ENCODE results near the gene SERGEF.
"Not testable (repeated sequence)": the region's sequence is repeated elsewhere in the genome, so short reads cannot be mapped to it uniquely, and the experiment has no call there.

Gene SERGEF

GRCh38 chr11:17897495-17897894 is 115.4 kb downstream of the SERGEF start:
- Histone ChIP-seq H3K9me3 (ENCODE audit: control insufficient read depth, low read length) (no peaks in the 10 kb centered on the region), H3K36me3 (ENCODE audit: control insufficient read depth, insufficient read depth, low read length) (peaks cover 3% of the 10 kb centered on the region), H3K4me3 (ENCODE audit: insufficient read depth, low read depth, low read length, poor library complexity, severe bottlenecking) (no peak overlapping the region), H3K4me1 (ENCODE audit: control insufficient read depth, insufficient read depth, low read length, poor library complexity, severe bottlenecking) (no peaks in the 10 kb centered on the region), H3K27ac (ENCODE audit: insufficient read depth, low read length, poor library complexity, severe bottlenecking) (no peak overlapping the region), H3K27me3 (replicated peaks; ENCODE audit: control insufficient read depth, insufficient read depth, low read length, poor library complexity, severe bottlenecking) (no peaks in the 10 kb centered on the region)
- no peak for DNase-seq

DNA sequence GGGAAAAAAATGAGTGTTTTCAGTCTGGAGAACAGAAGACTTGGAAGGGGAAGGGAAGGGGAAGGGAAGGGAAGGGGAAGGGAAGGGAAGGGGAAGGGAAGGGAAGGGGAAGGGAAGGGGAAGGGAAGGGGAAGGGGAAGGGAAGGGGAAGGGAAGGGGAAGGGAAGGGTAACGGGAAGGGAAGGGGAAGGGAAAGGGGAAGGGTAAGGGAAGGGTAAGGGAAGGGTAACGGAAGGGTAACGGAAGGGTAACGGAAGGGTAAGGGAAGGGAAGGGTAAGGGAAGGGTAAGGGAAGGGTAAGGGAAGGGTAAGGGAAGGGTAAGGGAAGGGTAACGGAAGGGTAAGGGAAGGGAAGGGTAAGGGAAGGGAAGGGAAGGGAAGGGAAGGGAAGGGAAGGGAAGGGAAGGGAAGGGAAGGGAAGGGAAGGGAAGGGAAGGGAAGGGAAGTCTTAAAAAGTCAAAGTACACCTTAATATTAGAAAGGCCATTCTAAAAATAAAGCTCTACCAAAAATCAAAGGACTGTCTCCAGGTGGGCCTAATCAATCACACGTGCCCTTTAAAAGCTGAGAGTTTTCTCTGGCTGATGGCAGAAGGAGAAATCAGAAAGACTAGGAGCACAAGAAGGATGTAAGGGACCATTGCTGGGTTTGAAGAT is 116.2 kb downstream of the SERGEF start:
- not testable (repeated sequence) for H3K4me1 ChIP-seq (ENCODE audit: control insufficient read depth, insufficient read depth, low read length, poor library complexity, severe bottlenecking); H3K27ac ChIP-seq (ENCODE audit: insufficient read depth, low read length, poor library complexity, severe bottlenecking); H3K4me3 ChIP-seq (ENCODE audit: insufficient read depth, low read depth, low read length, poor library complexity, severe bottlenecking); DNase-seq; H3K36me3 ChIP-seq (ENCODE audit: control insufficient read depth, insufficient read depth, low read length); H3K9me3 ChIP-seq (ENCODE audit: control insufficient read depth, low read length); H3K27me3 ChIP-seq (replicated peaks; ENCODE audit: control insufficient read depth, insufficient read depth, low read length, poor library complexity, severe bottlenecking)

GRCh38 chr11:17894929-17895658 is 117.8 kb downstream of the SERGEF start:
- Histone ChIP-seq H3K4me1 (ENCODE audit: control insufficient read depth, insufficient read depth, low read length, poor library complexity, severe bottlenecking) (no peaks in the 10 kb centered on the region), H3K9me3 (ENCODE audit: control insufficient read depth, low read length) (no peaks in the 10 kb centered on the region), H3K4me3 (ENCODE audit: insufficient read depth, low read depth, low read length, poor library complexity, severe bottlenecking) (no peak overlapping the region), H3K27me3 (replicated peaks; ENCODE audit: control insufficient read depth, insufficient read depth, low read length, poor library complexity, severe bottlenecking) (no peaks in the 10 kb centered on the region), H3K27ac (ENCODE audit: insufficient read depth, low read length, poor library complexity, severe bottlenecking) (no peak overlapping the region), H3K36me3 (ENCODE audit: control insufficient read depth, insufficient read depth, low read length) (peaks cover 9% of the 10 kb centered on the region)
- DNase-seq: no peak

DNA sequence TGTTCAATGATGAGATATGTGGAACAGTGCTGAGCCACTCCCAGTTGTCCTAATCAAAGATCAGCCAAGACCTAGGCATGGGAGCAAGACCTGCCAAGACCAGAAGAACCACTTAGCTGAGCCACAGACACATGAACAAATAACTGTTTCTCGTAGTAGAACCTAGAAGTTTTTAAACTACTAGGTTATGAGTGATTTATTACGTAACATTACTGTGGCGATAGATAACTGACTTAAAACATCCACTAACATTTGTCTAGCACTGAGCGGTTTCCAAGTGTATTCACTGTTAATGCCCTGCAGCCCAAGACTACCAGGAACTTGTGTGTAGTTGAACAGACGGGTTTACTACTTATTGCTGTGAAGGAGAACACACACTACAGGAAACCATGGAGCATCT is 120.4 kb downstream of the SERGEF start:
- Histone ChIP-seq H3K36me3 (ENCODE audit: control insufficient read depth, insufficient read depth, low read length) (peaks cover 9% of the 10 kb centered on the region), H3K9me3 (ENCODE audit: control insufficient read depth, low read length) (no peaks in the 10 kb centered on the region), H3K27ac (ENCODE audit: insufficient read depth, low read length, poor library complexity, severe bottlenecking) (no peak overlapping the region), H3K27me3 (replicated peaks; ENCODE audit: control insufficient read depth, insufficient read depth, low read length, poor library complexity, severe bottlenecking) (no peaks in the 10 kb centered on the region), H3K4me3 (ENCODE audit: insufficient read depth, low read depth, low read length, poor library complexity, severe bottlenecking) (no peak overlapping the region), H3K4me1 (ENCODE audit: control insufficient read depth, insufficient read depth, low read length, poor library complexity, severe bottlenecking) (no peaks in the 10 kb centered on the region)
- DNase-seq: no peak

GRCh38 chr11:17890325-17890724 is 122.5 kb downstream of the SERGEF start:
- no peak overlapping the region for H3K4me3 ChIP-seq (ENCODE audit: insufficient read depth, low read depth, low read length, poor library complexity, severe bottlenecking)
- H3K27me3 ChIP-seq (replicated peaks; ENCODE audit: control insufficient read depth, insufficient read depth, low read length, poor library complexity, severe bottlenecking): no peaks in the 10 kb centered on the region
- H3K36me3 ChIP-seq (ENCODE audit: control insufficient read depth, insufficient read depth, low read length): peaks cover 9% of the 10 kb centered on the region
- DNase-seq: no peak
- no peak overlapping the region for H3K27ac ChIP-seq (ENCODE audit: insufficient read depth, low read length, poor library complexity, severe bottlenecking)
- no peaks in the 10 kb centered on the region for H3K4me1 ChIP-seq (ENCODE audit: control insufficient read depth, insufficient read depth, low read length, poor library complexity, severe bottlenecking)
- H3K9me3 ChIP-seq (ENCODE audit: control insufficient read depth, low read length): no peaks in the 10 kb centered on the region

GRCh38 chr11:17887779-17888178 is 125.1 kb downstream of the SERGEF start:
- Histone ChIP-seq H3K27ac (ENCODE audit: insufficient read depth, low read length, poor library complexity, severe bottlenecking) (no peak overlapping the region), H3K27me3 (replicated peaks; ENCODE audit: control insufficient read depth, insufficient read depth, low read length, poor library complexity, severe bottlenecking) (no peaks in the 10 kb centered on the region), H3K4me1 (ENCODE audit: control insufficient read depth, insufficient read depth, low read length, poor library complexity, severe bottlenecking) (no peaks in the 10 kb centered on the region), H3K36me3 (ENCODE audit: control insufficient read depth, insufficient read depth, low read length) (peaks cover 9% of the 10 kb centered on the region), H3K9me3 (ENCODE audit: control insufficient read depth, low read length) (no peaks in the 10 kb centered on the region), H3K4me3 (ENCODE audit: insufficient read depth, low read depth, low read length, poor library complexity, severe bottlenecking) (no peak overlapping the region)
- no peak for DNase-seq

- H3K36me3 ChIP-seq (ENCODE audit: control insufficient read depth, insufficient read depth, low read length): no peaks in the 10 kb centered on the region
- H3K4me1 ChIP-seq (ENCODE audit: control insufficient read depth, insufficient read depth, low read length, poor library complexity, severe bottlenecking): no peaks in the 10 kb centered on the region
- no peak for DNase-seq
- H3K4me3 ChIP-seq (ENCODE audit: insufficient read depth, low read depth, low read length, poor library complexity, severe bottlenecking): no peak overlapping the region
- no peak overlapping the region for H3K27ac ChIP-seq (ENCODE audit: insufficient read depth, low read length, poor library complexity, severe bottlenecking)
- no peaks in the 10 kb centered on the region for H3K9me3 ChIP-seq (ENCODE audit: control insufficient read depth, low read length)
- H3K27me3 ChIP-seq (replicated peaks; ENCODE audit: control insufficient read depth, insufficient read depth, low read length, poor library complexity, severe bottlenecking): no peaks in the 10 kb centered on the region
Observed at GRCh38 chr11:17883946-17884345, 128.9 kb downstream of the SERGEF start.

- no peak overlapping the region for H3K4me3 ChIP-seq (ENCODE audit: insufficient read depth, low read depth, low read length, poor library complexity, severe bottlenecking)
- no peaks in the 10 kb centered on the region for H3K36me3 ChIP-seq (ENCODE audit: control insufficient read depth, insufficient read depth, low read length)
Observed at GRCh38 chr11:17883057-17883456, 129.8 kb downstream of the SERGEF start.

GRCh38 chr11:17878743-17879142 is 134.1 kb downstream of the SERGEF start:
- H3K27me3 ChIP-seq (replicated peaks; ENCODE audit: control insufficient read depth, insufficient read depth, low read length, poor library complexity, severe bottlenecking): no peaks in the 10 kb centered on the region
- no peak overlapping the region for H3K4me3 ChIP-seq (ENCODE audit: insufficient read depth, low read depth, low read length, poor library complexity, severe bottlenecking)
- no peak for DNase-seq
- no peaks in the 10 kb centered on the region for H3K4me1 ChIP-seq (ENCODE audit: control insufficient read depth, insufficient read depth, low read length, poor library complexity, severe bottlenecking)
- H3K27ac ChIP-seq (ENCODE audit: insufficient read depth, low read length, poor library complexity, severe bottlenecking): no peak overlapping the region
- H3K9me3 ChIP-seq (ENCODE audit: control insufficient read depth, low read length): no peaks in the 10 kb centered on the region
- H3K36me3 ChIP-seq (ENCODE audit: control insufficient read depth, insufficient read depth, low read length): no peaks in the 10 kb centered on the region

More at GRCh38 chr11:17883057-17883456, 129.8 kb downstream of the SERGEF start:
- H3K27ac ChIP-seq (ENCODE audit: insufficient read depth, low read length, poor library complexity, severe bottlenecking): no peak overlapping the region
- no peaks in the 10 kb centered on the region for H3K9me3 ChIP-seq (ENCODE audit: control insufficient read depth, low read length)
- H3K4me1 ChIP-seq (ENCODE audit: control insufficient read depth, insufficient read depth, low read length, poor library complexity, severe bottlenecking): no peaks in the 10 kb centered on the region
- no peaks in the 10 kb centered on the region for H3K27me3 ChIP-seq (replicated peaks; ENCODE audit: control insufficient read depth, insufficient read depth, low read length, poor library complexity, severe bottlenecking)
- no peak for DNase-seq

DNA sequence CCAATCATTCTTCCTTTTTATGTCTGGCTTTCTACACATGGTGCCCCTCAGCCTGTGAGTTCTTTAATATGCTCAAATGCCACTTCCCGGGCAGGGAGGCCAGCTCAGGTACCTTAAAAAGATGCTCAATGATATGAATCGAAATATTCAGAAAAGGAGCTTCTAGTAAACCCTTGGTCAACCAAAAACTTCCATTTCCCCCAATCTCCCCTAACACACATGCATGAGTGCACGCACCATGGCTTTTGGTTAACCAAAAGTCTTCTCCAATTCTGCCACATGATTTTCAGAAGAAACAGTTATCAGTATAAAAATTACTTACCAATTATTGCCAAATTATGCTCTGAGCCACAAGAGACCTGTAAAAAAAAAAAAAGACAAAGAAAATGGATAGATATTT is 135.0 kb downstream of the SERGEF start:
- no peak for DNase-seq
- H3K27me3 ChIP-seq (replicated peaks; ENCODE audit: control insufficient read depth, insufficient read depth, low read length, poor library complexity, severe bottlenecking): no peaks in the 10 kb centered on the region
- no peaks in the 10 kb centered on the region for H3K4me1 ChIP-seq (ENCODE audit: control insufficient read depth, insufficient read depth, low read length, poor library complexity, severe bottlenecking)
- no peak overlapping the region for H3K4me3 ChIP-seq (ENCODE audit: insufficient read depth, low read depth, low read length, poor library complexity, severe bottlenecking)
- no peak overlapping the region for H3K27ac ChIP-seq (ENCODE audit: insufficient read depth, low read length, poor library complexity, severe bottlenecking)
- no peaks in the 10 kb centered on the region for H3K36me3 ChIP-seq (ENCODE audit: control insufficient read depth, insufficient read depth, low read length)
- H3K9me3 ChIP-seq (ENCODE audit: control insufficient read depth, low read length): no peaks in the 10 kb centered on the region

Measured in effector memory CD4-positive, alpha-beta T cell (primary cell).